CD4-positive, alpha-beta memory T cell (primary cell): ENCODE data around the gene STAB1. TPM values are rescaled to one million over a fixed set of nuclear protein-coding genes. Genes with fewer than 3 reads are reported as not detected.

Experiments
- CTCF ChIA-PET: fragments of 350-600 bp; sonication (Branson Sonifier 250); formaldehyde crosslinking; loops from one replicate; lab custom pipeline; 2021; ENCODE audit warnings: inconsistent platforms; ENCODE audit not compliant: partially characterized antibody; lab: Charles Lee
- POLR2A ChIA-PET: fragments of 350-600 bp; sonication (Branson Sonifier 250); formaldehyde crosslinking; loops from one replicate; lab custom pipeline; 2021; ENCODE audit not compliant: partially characterized antibody; lab: Charles Lee
- DNase-seq, 5 donors: peaks; one replicate each; pipeline versions ENCODE4 v3.0.0 to v3.0.0-alpha.2; 2020 to 2022; ENCODE audit warnings: mixed read lengths in 1 of 5
- H3K27ac ChIP-seq: one replicate; pipeline ENCODE4 v1.7.0; 2013; ENCODE audit warnings: low read depth, low read length
- H3K27me3 ChIP-seq: 2 replicates; pipeline ENCODE4 v1.7.0; 2013; ENCODE audit warnings: mild to moderate bottlenecking, low read length, moderate library complexity; ENCODE audit not compliant: insufficient read depth
- H3K36me3 ChIP-seq: 2 replicates; pipeline ENCODE4 v1.7.0; 2013; ENCODE audit warnings: mild to moderate bottlenecking, low read length, moderate library complexity; ENCODE audit not compliant: insufficient read depth
- H3K4me1 ChIP-seq: 2 replicates; pipeline ENCODE4 v1.7.0; 2013; ENCODE audit warnings: mild to moderate bottlenecking, low read length, moderate library complexity; ENCODE audit not compliant: insufficient read depth
- H3K4me3 ChIP-seq, 2 donors: one replicate each; pipeline ENCODE4 v1.7.0; 2013; ENCODE audit warnings: low read length in 2 of 2, mild to moderate bottlenecking in 1 of 2
- H3K9me3 ChIP-seq, 2 donors: one replicate each; pipeline ENCODE4 v1.7.0; 2013; ENCODE audit warnings: low read length in 2 of 2, control low read depth in 1 of 2; ENCODE audit not compliant: control insufficient read depth in 1 of 2
- H3K27ac Mint-ChIP-seq, 7 donors: one replicate each; pipeline ENCODE4 v1.8.0; 2020 to 2021; ENCODE audit warnings: mixed read lengths in 7 of 7, mild to moderate bottlenecking in 6 of 7, inconsistent platforms in 3 of 7, moderate library complexity in 3 of 7
- H3K27me3 Mint-ChIP-seq, 2 donors: one replicate each; pipeline ENCODE4 v1.8.0; 2020 to 2021; ENCODE audit warnings: mixed read lengths in 2 of 2
- H3K36me3 Mint-ChIP-seq, 2 donors: one replicate each; pipeline ENCODE4 v1.8.0; 2020 to 2021; ENCODE audit warnings: mixed read lengths in 2 of 2, inconsistent platforms in 1 of 2, mild to moderate bottlenecking in 1 of 2
- H3K4me1 Mint-ChIP-seq, 4 donors: one replicate each; pipeline ENCODE4 v1.8.0; 2020 to 2021; ENCODE audit warnings: mixed read lengths in 4 of 4, mild to moderate bottlenecking in 1 of 4
- H3K4me3 Mint-ChIP-seq, 8 donors: one replicate each; pipeline ENCODE4 v1.8.0; 2020 to 2021; ENCODE audit warnings: mixed read lengths in 8 of 8, mild to moderate bottlenecking in 7 of 8, moderate library complexity in 6 of 8, inconsistent platforms in 3 of 8
- H3K9me3 Mint-ChIP-seq, 8 donors: one replicate each; pipeline ENCODE4 v1.8.0; 2020 to 2021; ENCODE audit warnings: mixed read lengths in 8 of 8, mild to moderate bottlenecking in 5 of 8, inconsistent platforms in 3 of 8, moderate library complexity in 1 of 8
- intact Hi-C: fragments of 100-400 bp; cut with micrococcal nuclease; formaldehyde crosslinking; loops from one replicate; pipeline ENCODE4 v1.15.1; 2023
- polyA plus RNA-seq, 2 donors: library from polyadenylated mRNA; unstranded; fragments of 300-500 nt; fragmentation: Illumina TruSeq; gene quantifications; one replicate each; pipeline ENCODE4 v1.2.3, GENCODE V29; 2021
- total RNA-seq, 2 experiments: library from RNA; stranded (reverse); gene quantifications; one replicate each; pipeline ENCODE4 v1.2.3, GENCODE V29; 2021

The STAB1 gene, protein sequence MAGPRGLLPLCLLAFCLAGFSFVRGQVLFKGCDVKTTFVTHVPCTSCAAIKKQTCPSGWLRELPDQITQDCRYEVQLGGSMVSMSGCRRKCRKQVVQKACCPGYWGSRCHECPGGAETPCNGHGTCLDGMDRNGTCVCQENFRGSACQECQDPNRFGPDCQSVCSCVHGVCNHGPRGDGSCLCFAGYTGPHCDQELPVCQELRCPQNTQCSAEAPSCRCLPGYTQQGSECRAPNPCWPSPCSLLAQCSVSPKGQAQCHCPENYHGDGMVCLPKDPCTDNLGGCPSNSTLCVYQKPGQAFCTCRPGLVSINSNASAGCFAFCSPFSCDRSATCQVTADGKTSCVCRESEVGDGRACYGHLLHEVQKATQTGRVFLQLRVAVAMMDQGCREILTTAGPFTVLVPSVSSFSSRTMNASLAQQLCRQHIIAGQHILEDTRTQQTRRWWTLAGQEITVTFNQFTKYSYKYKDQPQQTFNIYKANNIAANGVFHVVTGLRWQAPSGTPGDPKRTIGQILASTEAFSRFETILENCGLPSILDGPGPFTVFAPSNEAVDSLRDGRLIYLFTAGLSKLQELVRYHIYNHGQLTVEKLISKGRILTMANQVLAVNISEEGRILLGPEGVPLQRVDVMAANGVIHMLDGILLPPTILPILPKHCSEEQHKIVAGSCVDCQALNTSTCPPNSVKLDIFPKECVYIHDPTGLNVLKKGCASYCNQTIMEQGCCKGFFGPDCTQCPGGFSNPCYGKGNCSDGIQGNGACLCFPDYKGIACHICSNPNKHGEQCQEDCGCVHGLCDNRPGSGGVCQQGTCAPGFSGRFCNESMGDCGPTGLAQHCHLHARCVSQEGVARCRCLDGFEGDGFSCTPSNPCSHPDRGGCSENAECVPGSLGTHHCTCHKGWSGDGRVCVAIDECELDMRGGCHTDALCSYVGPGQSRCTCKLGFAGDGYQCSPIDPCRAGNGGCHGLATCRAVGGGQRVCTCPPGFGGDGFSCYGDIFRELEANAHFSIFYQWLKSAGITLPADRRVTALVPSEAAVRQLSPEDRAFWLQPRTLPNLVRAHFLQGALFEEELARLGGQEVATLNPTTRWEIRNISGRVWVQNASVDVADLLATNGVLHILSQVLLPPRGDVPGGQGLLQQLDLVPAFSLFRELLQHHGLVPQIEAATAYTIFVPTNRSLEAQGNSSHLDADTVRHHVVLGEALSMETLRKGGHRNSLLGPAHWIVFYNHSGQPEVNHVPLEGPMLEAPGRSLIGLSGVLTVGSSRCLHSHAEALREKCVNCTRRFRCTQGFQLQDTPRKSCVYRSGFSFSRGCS (N-terminal part only)
- total RNA-seq (10 to 100 TPM; 11.3 to 13.9 TPM), polyA plus RNA-seq (not detected)

GRCh38 chr3:52494886-52495495, at the start of gene STAB1:
Gene STAB1, plus strand, starts transcription at chr3:52495338. Its CDS starts 76 bp downstream, at chr3:52495414.
- DNase-seq, result peak in 1 of 5 donors; percentile 16
- Mint-ChIP-seq H3K27ac (peak within 1 kb of the TSS in 3 of 7 donors; percentile 30 to 47 (median 41)), H3K27me3 (no peaks in the 10 kb centered on the region), H3K9me3 (no peaks in the 10 kb centered on the region), H3K4me1 (peaks cover 4 to 6% (median 5%) of the 10 kb centered on the region in 4 donors), H3K4me3 (peak within 1 kb of the TSS in 1 of 8 donors; percentile 13), H3K36me3 (peaks cover 7 to 27% of the 10 kb centered on the region in 2 donors)
- intact Hi-C loops, result no loop called here
- Histone ChIP-seq H3K4me1 (no peaks in the 10 kb centered on the region), H3K27me3 (no peaks in the 10 kb centered on the region), H3K27ac (no peak within 1 kb of the TSS), H3K36me3 (peaks cover 20% of the 10 kb centered on the region), H3K9me3 (no peaks in the 10 kb centered on the region), H3K4me3 (no peak within 1 kb of the TSS)
- ChIA-PET POLR2A (no interaction called here), CTCF (no interaction called here)

DNA sequence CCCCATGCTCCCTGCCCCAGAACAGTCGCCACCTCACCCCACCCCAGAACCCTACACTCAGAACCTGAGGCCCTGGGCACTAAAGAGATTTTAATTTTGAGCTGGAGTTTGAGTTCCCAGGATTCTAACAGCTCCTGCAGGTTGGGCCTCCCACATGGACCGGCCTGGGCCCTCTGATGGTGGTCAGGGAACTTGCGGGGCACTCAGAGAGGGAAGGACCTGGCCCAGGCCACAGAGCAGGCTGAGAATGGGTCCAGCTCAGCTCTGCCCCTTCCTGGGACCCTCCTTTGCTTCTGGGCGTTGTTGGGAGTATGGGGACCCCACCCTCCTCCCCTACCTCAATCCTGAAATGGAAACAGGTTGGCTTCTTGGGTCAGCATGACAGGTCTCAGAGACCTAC, 49.1 kb upstream of the STAB1 start:
- ChIA-PET POLR2A (interaction anchor here (0.9 to 2.3 kb wide), 3 partner anchors 9 to 158 kb away, joined by 3 to 13 read pairs (median 5); partner anchors contain the start of genes GLYCTK, NISCH and TNNC1), CTCF (interaction anchor here (0.6 to 7.1 kb wide), 16 partner anchors 8 to 445 kb away, joined by 3 to 107 read pairs (median 4); partner anchors contain the start of genes NISCH, TLR9 and TNNC1)
- Mint-ChIP-seq H3K4me3 (no peak overlapping the region), H3K27me3 (no peaks in the 10 kb centered on the region), H3K27ac (no peak overlapping the region), H3K9me3 (no peaks in the 10 kb centered on the region), H3K36me3 (no peaks in the 10 kb centered on the region), H3K4me1 (peaks cover 6 to 16% (median 12%) of the 10 kb centered on the region in 4 donors)
- no peaks in the 10 kb centered on the region for H3K9me3 ChIP-seq
- no peaks in the 10 kb centered on the region for H3K27me3 ChIP-seq
- DNase-seq, result no peak
- intact Hi-C loops, result loop anchor here (2.0 to 5.0 kb wide), 2 partner anchors 215 to 224 kb away; no protein-coding TSS in a partner anchor
- H3K4me1 ChIP-seq, result peaks cover 14% of the 10 kb centered on the region
- no peaks in the 10 kb centered on the region for H3K36me3 ChIP-seq
- H3K27ac ChIP-seq, result no peak overlapping the region
- H3K4me3 ChIP-seq, result no peak overlapping the region

- DNase-seq, result peak; percentile 64 to 73 (median 68)
Measured at GRCh38 chr3:52446631-52447511, 48.3 kb upstream of the STAB1 start.

GRCh38 chr3:52447512-52448355, 47.4 kb upstream of the STAB1 start:
- ChIA-PET CTCF (interaction anchor here (0.7 to 7.1 kb wide), 17 partner anchors 8 to 446 kb away, joined by 3 to 107 read pairs (median 4); partner anchors contain the start of genes POC1A and UQCC5), POLR2A (interaction anchor here (1.7 kb wide), 1 partner anchor 209 kb away, joined by 4 read pairs; the partner anchor contains the start of gene TWF2)
- no peaks in the 10 kb centered on the region for H3K9me3 ChIP-seq
- H3K27me3 ChIP-seq, result no peaks in the 10 kb centered on the region
- Mint-ChIP-seq H3K4me3 (no peak overlapping the region), H3K4me1 (peaks cover 6 to 22% (median 12%) of the 10 kb centered on the region in 4 donors), H3K9me3 (no peaks in the 10 kb centered on the region), H3K27me3 (no peaks in the 10 kb centered on the region), H3K36me3 (no peaks in the 10 kb centered on the region), H3K27ac (no peak overlapping the region)
- H3K4me3 ChIP-seq, result no peak overlapping the region
- intact Hi-C loops, result loop anchor here (1.0 to 5.0 kb wide), 6 partner anchors 19 to 446 kb away; no protein-coding TSS in a partner anchor
- peaks cover 14% of the 10 kb centered on the region for H3K4me1 ChIP-seq
- H3K36me3 ChIP-seq, result no peaks in the 10 kb centered on the region
- no peak overlapping the region for H3K27ac ChIP-seq
- no peak for DNase-seq

More at GRCh38 chr3:52446631-52447511, 48.3 kb upstream of the STAB1 start:
- Histone ChIP-seq H3K27me3 (no peaks in the 10 kb centered on the region), H3K27ac (no peak overlapping the region), H3K36me3 (no peaks in the 10 kb centered on the region), H3K9me3 (no peaks in the 10 kb centered on the region), H3K4me3 (no peak overlapping the region), H3K4me1 (peaks cover 14% of the 10 kb centered on the region)
- H3K27me3 Mint-ChIP-seq, result no peaks in the 10 kb centered on the region
- ChIA-PET CTCF (interaction anchor here (0.6 to 7.1 kb wide), 22 partner anchors 7 to 445 kb away, joined by 3 to 107 read pairs (median 4); partner anchors contain the start of genes POC1A, TLR9 and TNNC1), POLR2A (interaction anchor here (0.7 to 2.3 kb wide), 4 partner anchors 9 to 208 kb away, joined by 3 to 13 read pairs (median 4); partner anchors contain the start of genes GLYCTK, NISCH, TNNC1 and TWF2)
- H3K36me3 Mint-ChIP-seq, result no peaks in the 10 kb centered on the region
- intact Hi-C loops, result loop anchor here (1.0 to 5.0 kb wide), 6 partner anchors 19 to 446 kb away; no protein-coding TSS in a partner anchor
- H3K9me3 Mint-ChIP-seq, result no peaks in the 10 kb centered on the region
- H3K4me3 Mint-ChIP-seq, result peak overlapping the region in 3 of 8 donors; percentile 12 to 85 (median 43)
- H3K27ac Mint-ChIP-seq, result peak overlapping the region in 4 of 7 donors; percentile 73 to 85 (median 78)
- H3K4me1 Mint-ChIP-seq, result peaks cover 6 to 22% (median 12%) of the 10 kb centered on the region in 4 donors
